Ishikawa (cell line): Measurements from ENCODE around the gene GOSR2.

Source experiments
- CEBPB ChIP-seq: IDR thresholded peaks from 2 replicates; pipeline ENCODE4 v1.6.1; 2012
- CREB1 ChIP-seq: IDR thresholded peaks from 2 replicates; pipeline ENCODE4 v1.6.1; 2012; ENCODE audit warnings: low read depth
- EGR1 ChIP-seq: IDR thresholded peaks from 2 replicates; pipeline ENCODE4 v1.6.1; 2012
- EP300 ChIP-seq: IDR thresholded peaks from 2 replicates; pipeline ENCODE4 v1.6.1; 2012; ENCODE audit warnings: borderline replicate concordance
- FOXM1 ChIP-seq: IDR thresholded peaks from 2 replicates; pipeline ENCODE4 v1.6.1; 2012; ENCODE audit warnings: low read depth, borderline replicate concordance
- MAX ChIP-seq: IDR thresholded peaks from 2 replicates; pipeline ENCODE4 v1.6.1; 2012
- NFIC ChIP-seq: IDR thresholded peaks from 2 replicates; pipeline ENCODE4 v1.6.1; 2012
- RAD21 ChIP-seq: IDR thresholded peaks from 2 replicates; pipeline ENCODE4 v1.6.1; 2012; ENCODE audit warnings: low read depth
- REST ChIP-seq: IDR thresholded peaks from 2 replicates; pipeline ENCODE4 v1.6.1; 2012; ENCODE audit warnings: low read depth, mild to moderate bottlenecking
- TAF1 ChIP-seq: IDR thresholded peaks from 2 replicates; pipeline ENCODE4 v1.6.1; 2012; ENCODE audit warnings: low read depth, mild to moderate bottlenecking
- TCF12 ChIP-seq: IDR thresholded peaks from 2 replicates; pipeline ENCODE4 v1.6.1; 2012; ENCODE audit warnings: low read depth
- TEAD4 ChIP-seq: IDR thresholded peaks from 2 replicates; pipeline ENCODE4 v1.6.1; 2012
- USF1 ChIP-seq: IDR thresholded peaks from 2 replicates; pipeline ENCODE4 v1.6.1; 2012
- YY1 ChIP-seq: IDR thresholded peaks from 2 replicates; pipeline ENCODE4 v1.6.1; 2012; ENCODE audit warnings: low read depth
- ZBTB7A ChIP-seq: IDR thresholded peaks from 2 replicates; pipeline ENCODE4 v1.6.1; 2012; ENCODE audit warnings: low read depth

Gene GOSR2

GRCh38 chr17:46971647-46972300 lies 48.8 kb downstream of the GOSR2 start:
- TF ChIP-seq TCF12 (no peak), YY1 (no peak), EP300 (no peak), MAX (no peak), CREB1 (no peak), USF1 (no peak), EGR1 (no peak), REST (no peak), TEAD4 (no peak), NFIC (no peak), FOXM1 (no peak), ZBTB7A (no peak), CEBPB (no peak), TAF1 (no peak), RAD21 (no peak)

GRCh38 chr17:46972346-46972745 lies 49.4 kb downstream of the GOSR2 start:
- no peak for TF ChIP-seq EP300
- 0 out of 2 replicates have a peak, but pooled peaks have one; percentile 23 for TF ChIP-seq NFIC
- no peak for TF ChIP-seq FOXM1

GRCh38 chr17:46974086-46974485 lies 51.1 kb downstream of the GOSR2 start:
- no peak for TF ChIP-seq TCF12

GRCh38 chr17:46975287-46975686 lies 52.3 kb downstream of the GOSR2 start:
- no peak for TF ChIP-seq TCF12
- TF ChIP-seq TEAD4 = no peak
- TF ChIP-seq USF1 = no peak
- TF ChIP-seq CEBPB = no peak
- TF ChIP-seq YY1 = no peak
- no peak for TF ChIP-seq EGR1

GRCh38 chr17:46976626-46977270 lies 53.8 kb downstream of the GOSR2 start:
- TF ChIP-seq CREB1 = no peak
- no peak for TF ChIP-seq EP300
- TF ChIP-seq TAF1 = no peak
- TF ChIP-seq TEAD4 = no peak
- no peak for TF ChIP-seq EGR1
- TF ChIP-seq TCF12 = no peak
- TF ChIP-seq NFIC = no peak

- TF ChIP-seq RAD21 = peak; percentile 13; the same call in 1 of the 2 replicates
- TF ChIP-seq YY1 = peak; percentile 48; the same call in 1 of the 2 replicates
- no peak for TF ChIP-seq USF1
Observed at GRCh38 chr17:46977348-46977747, 54.4 kb downstream of the GOSR2 start.

- no peak for TF ChIP-seq USF1
- TF ChIP-seq MAX = no peak
- no peak for TF ChIP-seq ZBTB7A
- TF ChIP-seq EP300 = no peak
- no peak for TF ChIP-seq TAF1
- TF ChIP-seq TCF12 = no peak
- TF ChIP-seq YY1 = no peak
- TF ChIP-seq CEBPB = no peak
- no peak for TF ChIP-seq RAD21
- no peak for TF ChIP-seq FOXM1
- no peak for TF ChIP-seq CREB1
- no peak for TF ChIP-seq EGR1
- TF ChIP-seq NFIC = no peak
- no peak for TF ChIP-seq TEAD4
- TF ChIP-seq REST = no peak
Observed at GRCh38 chr17:46977750-46978488, 55.0 kb downstream of the GOSR2 start.
